ENCODE data around the gene CEBPB. TPM values are rescaled to one million over a fixed set of nuclear protein-coding genes. Genes with fewer than 3 reads are reported as not detected.

CEBPB gene
- total RNA-seq, 6 experiments from 2014 or later = 130 to 182 (median 152) TPM

DNA sequence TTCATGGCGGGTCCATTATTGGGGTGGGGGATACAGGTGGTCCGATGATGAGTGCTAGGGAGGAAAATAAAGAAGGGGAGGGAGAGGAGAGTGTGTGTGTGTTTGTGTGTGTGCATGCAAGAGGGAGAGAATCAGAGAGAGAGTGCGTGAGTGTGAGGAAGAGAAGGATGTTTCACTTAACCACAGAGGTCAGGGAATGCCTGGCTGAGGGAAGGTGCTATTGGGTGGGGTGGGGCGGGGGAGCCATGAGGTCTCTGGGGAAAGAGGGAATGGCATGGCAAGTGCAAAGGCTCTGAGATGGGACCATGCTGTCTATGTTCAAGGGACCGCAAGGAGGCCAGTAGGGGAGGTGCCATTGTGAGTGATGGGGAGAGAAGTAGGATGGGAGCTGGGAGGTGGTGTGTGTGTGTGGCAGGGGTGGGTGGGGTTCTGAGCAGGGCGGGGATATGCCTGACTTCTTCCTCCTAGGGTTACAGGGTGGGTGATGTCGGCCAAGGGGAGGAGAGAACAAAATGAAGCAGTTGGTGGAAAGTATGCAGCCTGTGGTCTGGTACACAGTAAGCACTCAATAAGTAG lies 23.0 kb downstream of the CEBPB start:
- H3K9me3 ChIP-seq = no peaks in the 10 kb centered on the region
- H3K4me3 ChIP-seq = no peak overlapping the region
- H3K27me3 ChIP-seq = no peaks in the 10 kb centered on the region
- H3K36me3 ChIP-seq = no peaks in the 10 kb centered on the region
- H3K27ac ChIP-seq = no peak overlapping the region
- TF ChIP-seq POLR2A (IDR thresholded peaks at IDR 0.05) = no peak
- no peak for TF ChIP-seq CTCF (IDR thresholded peaks at IDR 0.05)
- no peak for DNase-seq
- intact Hi-C loops (cut with DNase I) = no loop called here
- no peaks in the 10 kb centered on the region for H3K4me1 ChIP-seq
- no peak for ATAC-seq
- WGBS (ENCODE audit: insufficient coverage, low coverage, low lambda C conversion rate, missing lambda C conversion rate) = 61% methylated on average over 6 of the region's 7 CpGs

- Histone ChIP-seq H3K27ac (no peak overlapping the region), H3K27me3 (no peaks in the 10 kb centered on the region), H3K9me3 (no peaks in the 10 kb centered on the region), H3K4me1 (no peaks in the 10 kb centered on the region), H3K4me3 (no peak overlapping the region), H3K36me3 (no peaks in the 10 kb centered on the region)
- no peak for ATAC-seq
- no peak for TF ChIP-seq CTCF (IDR thresholded peaks at IDR 0.05)
- no peak for TF ChIP-seq POLR2A (IDR thresholded peaks at IDR 0.05)
- 80% methylated on average over 4 of the region's 9 CpGs for WGBS (ENCODE audit: insufficient coverage, low coverage, low lambda C conversion rate, missing lambda C conversion rate)
- peak in 1 of 3 donors; percentile 38 for DNase-seq
- intact Hi-C loops (cut with DNase I) = no loop called here
Observed at GRCh38 chr20:50214226-50215024, 23.8 kb downstream of the CEBPB start.

GRCh38 chr20:50215101-50215690 lies 24.6 kb downstream of the CEBPB start:
- Histone ChIP-seq H3K4me1 (no peaks in the 10 kb centered on the region), H3K9me3 (no peaks in the 10 kb centered on the region), H3K36me3 (no peaks in the 10 kb centered on the region), H3K27ac (no peak overlapping the region), H3K4me3 (no peak overlapping the region), H3K27me3 (no peaks in the 10 kb centered on the region)
- intact Hi-C loops (cut with DNase I) = no loop called here
- ATAC-seq (peak in 1 of 4 donors; percentile 11), DNase-seq (peak in 1 of 3 donors; percentile 9)
- TF ChIP-seq CTCF (IDR thresholded peaks at IDR 0.05) = no peak
- TF ChIP-seq POLR2A (IDR thresholded peaks at IDR 0.05) = no peak
- 57% methylated on average over 7 of the region's 8 CpGs for WGBS (ENCODE audit: insufficient coverage, low coverage, low lambda C conversion rate, missing lambda C conversion rate)

DNA sequence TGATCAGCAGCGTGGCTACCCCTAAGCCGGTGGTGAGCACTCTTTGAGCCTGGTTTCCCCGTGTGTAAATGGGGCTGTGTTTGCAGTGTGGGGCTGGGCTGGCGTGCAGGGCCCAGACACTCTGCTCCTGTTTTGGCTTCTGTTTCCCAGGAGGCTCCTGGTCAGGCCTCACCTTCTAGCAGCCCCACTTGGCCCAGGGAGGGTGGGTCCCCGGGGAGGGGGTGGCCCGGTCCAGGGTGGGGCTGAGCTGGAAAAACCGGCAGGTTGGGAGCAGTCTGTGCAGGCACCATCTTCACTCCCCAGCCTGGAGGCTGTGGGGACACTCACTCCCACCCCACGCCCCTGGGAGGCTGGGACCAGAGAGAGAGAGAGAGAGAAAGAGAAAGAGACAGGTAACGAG lies 25.3 kb downstream of the CEBPB start:
- intact Hi-C loops (cut with DNase I) = no loop called here
- peak in 1 of 3 donors; percentile 37 for DNase-seq
- H3K36me3 ChIP-seq = no peaks in the 10 kb centered on the region
- TF ChIP-seq POLR2A (IDR thresholded peaks at IDR 0.05) (no peak), CTCF (IDR thresholded peaks at IDR 0.05) (no peak)
- no peak for ATAC-seq
- no peaks in the 10 kb centered on the region for H3K4me1 ChIP-seq
- H3K27me3 ChIP-seq = no peaks in the 10 kb centered on the region
- H3K9me3 ChIP-seq = no peaks in the 10 kb centered on the region
- WGBS (ENCODE audit: insufficient coverage, low coverage, low lambda C conversion rate, missing lambda C conversion rate) = 80% methylated on average over 1 of the region's 9 CpGs
- H3K4me3 ChIP-seq = no peak overlapping the region
- H3K27ac ChIP-seq = no peak overlapping the region
